GM19395 (cell line): ENCODE data around the gene CFAP107.
"Not testable (repeated sequence)": the region's sequence is repeated elsewhere in the genome, so short reads cannot be mapped to it uniquely, and the experiment has no call there.

Experiments used
- ATAC-seq: cut with Tn5 transposase; IDR thresholded peaks from one replicate; pipeline ENCODE4 v1.9.1; 2021; ENCODE audit warnings: mild to moderate bottlenecking, moderate library complexity; ENCODE audit not compliant: unreplicated experiment

CFAP107 gene

GRCh38 chr1:12745992-12746323 is at the start of gene CFAP107:
CFAP107 (plus strand) TSS chr1:12746200; CDS start chr1:12746431, 231 bp downstream.
- ATAC-seq, result no peak

GRCh38 chr1:12696658-12697057 is 49.3 kb upstream of the CFAP107 start:
- no peak for ATAC-seq

- ATAC-seq, result no peak
Measured at GRCh38 chr1:12697397-12697796, 48.6 kb upstream of the CFAP107 start.

- ATAC-seq, result no peak
Measured at GRCh38 chr1:12703821-12704451, 42.1 kb upstream of the CFAP107 start.

GRCh38 chr1:12706061-12706460 is 39.9 kb upstream of the CFAP107 start:
- ATAC-seq, result no peak

GRCh38 chr1:12708396-12709090 is 37.5 kb upstream of the CFAP107 start:
- no peak for ATAC-seq

- no peak for ATAC-seq
Measured at GRCh38 chr1:12709091-12709491, 36.9 kb upstream of the CFAP107 start.

GRCh38 chr1:12709696-12710095 is 36.3 kb upstream of the CFAP107 start:
- ATAC-seq, result no peak

GRCh38 chr1:12711536-12711935 is 34.5 kb upstream of the CFAP107 start:
- ATAC-seq, result no peak

GRCh38 chr1:12712076-12712475 is 33.9 kb upstream of the CFAP107 start:
- no peak for ATAC-seq

- no peak for ATAC-seq
Measured at GRCh38 chr1:12712929-12713328, 33.1 kb upstream of the CFAP107 start.

- ATAC-seq, result not testable (repeated sequence)
Measured at GRCh38 chr1:12713651-12714050, 32.3 kb upstream of the CFAP107 start.

- ATAC-seq, result no peak
Measured at GRCh38 chr1:12714710-12715475, 31.1 kb upstream of the CFAP107 start.

GRCh38 chr1:12715896-12716437 is 30.0 kb upstream of the CFAP107 start, which contains the start of gene AADACL3:
AADACL3 (plus strand) TSS chr1:12716110; CDS start chr1:12716177, 67 bp downstream.
- ATAC-seq, result no peak

GRCh38 chr1:12717301-12717838 is 28.6 kb upstream of the CFAP107 start:
- ATAC-seq, result no peak

GRCh38 chr1:12722626-12723025 is 23.4 kb upstream of the CFAP107 start:
- no peak for ATAC-seq

- ATAC-seq, result no peak
Measured at GRCh38 chr1:12728391-12728790, 17.6 kb upstream of the CFAP107 start.

- ATAC-seq, result no peak
Measured at GRCh38 chr1:12730156-12730555, 15.8 kb upstream of the CFAP107 start.

GRCh38 chr1:12731084-12731483 is 14.9 kb upstream of the CFAP107 start:
- not testable (repeated sequence) for ATAC-seq

- no peak for ATAC-seq
Measured at GRCh38 chr1:12734651-12735050, 11.3 kb upstream of the CFAP107 start.

- ATAC-seq, result no peak
Measured at GRCh38 chr1:12738934-12739333, 7.1 kb upstream of the CFAP107 start.
